ENCODE results near the gene CBY1.

Gene CBY1

DNA sequence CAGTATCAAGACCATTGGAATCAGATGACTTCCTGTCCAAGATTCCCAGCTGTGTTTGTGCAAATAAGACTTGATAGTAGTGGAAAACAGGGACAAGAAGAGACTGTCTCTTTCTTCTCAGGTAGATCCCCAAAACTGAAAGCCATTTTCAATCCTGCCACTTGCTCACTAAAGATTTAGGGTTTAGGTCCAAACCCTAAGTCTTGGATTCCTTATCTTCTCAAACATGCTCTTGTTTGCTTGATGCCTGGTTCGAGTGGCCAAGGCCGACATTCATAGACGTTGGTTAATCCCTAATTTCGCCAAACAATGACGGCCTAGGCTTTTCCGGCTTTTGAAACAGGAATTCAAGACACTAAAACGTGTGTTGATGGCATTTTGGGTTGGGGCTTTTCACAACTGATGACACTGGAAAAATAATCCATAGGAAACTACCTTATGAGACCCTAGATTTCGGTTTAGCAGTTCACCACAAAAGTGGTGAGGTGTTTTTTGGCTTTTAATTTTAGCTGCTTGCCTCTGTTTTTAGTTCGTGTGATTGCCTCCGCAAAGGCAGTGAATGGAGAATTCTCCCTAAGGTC is 48.3 kb downstream of the CBY1 start:
- no peak for DNase-seq

DNA sequence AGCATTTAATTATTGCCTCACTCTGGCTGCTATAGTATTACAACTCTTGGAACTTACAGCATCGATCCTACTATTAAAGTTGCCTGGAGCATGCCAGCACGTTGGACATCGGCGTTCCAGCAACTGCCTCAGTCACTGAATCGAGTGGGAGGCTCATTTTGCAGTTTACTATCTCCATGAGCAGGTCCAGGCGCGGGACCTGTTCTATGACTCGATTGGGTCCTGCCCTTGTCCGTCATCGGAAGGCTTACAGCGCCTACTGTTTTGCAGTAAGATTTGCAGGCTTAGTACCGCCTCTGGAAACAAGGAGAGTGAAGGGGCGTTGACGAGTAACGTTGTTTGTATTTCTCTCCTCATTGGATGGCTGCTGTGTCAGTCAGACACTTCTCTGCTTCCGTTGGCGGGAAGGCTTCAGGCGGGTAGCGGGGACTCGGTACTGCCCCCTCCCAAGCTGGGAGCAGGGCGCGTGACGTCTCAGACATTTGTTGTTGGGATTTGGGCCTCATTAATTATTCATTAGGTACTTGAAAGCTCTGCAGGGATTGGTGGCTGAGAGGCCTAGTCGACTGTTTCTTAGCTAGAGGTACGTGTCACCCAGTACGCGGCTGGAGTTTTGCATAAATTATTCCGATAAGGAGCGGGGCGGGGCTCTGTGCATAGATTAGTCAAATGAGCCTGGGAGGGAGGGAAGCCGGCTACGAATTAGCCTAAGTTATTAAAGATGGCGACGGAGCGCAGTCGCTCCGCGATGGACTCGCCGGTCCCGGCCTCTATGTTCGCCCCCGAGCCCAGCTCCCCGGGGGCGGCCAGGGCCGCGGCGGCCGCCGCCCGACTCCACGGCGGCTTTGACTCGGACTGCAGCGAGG is 49.0 kb downstream of the CBY1 start, which contains the start of gene GTPBP1:
TSS of gene GTPBP1 (plus strand) at position 710 of the 866 bp plus-strand sequence. CDS start at position 722, 12 bp downstream.
- DNase-seq, result peak; percentile 99

DNA sequence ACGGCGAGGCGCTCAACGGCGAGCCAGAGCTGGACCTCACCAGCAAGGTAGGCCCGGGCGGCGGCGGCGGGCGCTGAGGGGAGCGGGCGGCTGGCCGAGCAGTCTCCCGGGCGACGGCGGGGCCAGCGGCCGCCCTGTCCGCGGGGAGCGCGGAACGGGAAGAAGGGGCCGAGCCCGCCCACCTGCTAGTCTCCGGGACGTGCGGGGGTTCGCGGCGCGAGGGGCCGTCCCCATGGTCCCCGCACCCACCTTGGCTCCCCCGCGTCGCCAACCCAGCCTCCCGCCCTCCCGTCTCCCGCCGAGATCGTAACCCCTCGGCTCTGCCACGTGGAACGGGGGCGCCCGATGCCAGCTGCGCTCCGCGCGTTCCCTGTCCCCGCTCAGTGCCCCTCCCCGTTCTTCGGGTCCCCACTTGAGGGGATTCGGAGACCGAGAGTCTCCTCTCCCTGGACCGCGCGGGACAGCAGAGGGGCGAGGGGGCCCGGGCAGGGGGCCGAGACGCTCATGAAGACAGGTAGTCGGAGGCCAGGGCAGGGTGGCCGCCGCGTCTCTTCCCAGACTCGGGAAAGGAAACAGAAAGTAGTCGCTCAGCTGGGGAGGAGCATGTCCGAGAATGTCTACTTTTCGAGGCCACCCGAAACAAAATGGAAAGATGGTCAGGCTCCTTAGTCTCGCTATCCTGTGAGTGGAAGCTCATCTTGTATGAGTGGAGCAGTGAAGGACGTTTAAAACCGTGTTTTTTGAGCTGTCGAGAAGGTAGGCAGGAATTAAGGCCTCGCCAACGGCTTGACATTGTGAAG is 49.9 kb downstream of the CBY1 start:
- no peak for DNase-seq

DNA sequence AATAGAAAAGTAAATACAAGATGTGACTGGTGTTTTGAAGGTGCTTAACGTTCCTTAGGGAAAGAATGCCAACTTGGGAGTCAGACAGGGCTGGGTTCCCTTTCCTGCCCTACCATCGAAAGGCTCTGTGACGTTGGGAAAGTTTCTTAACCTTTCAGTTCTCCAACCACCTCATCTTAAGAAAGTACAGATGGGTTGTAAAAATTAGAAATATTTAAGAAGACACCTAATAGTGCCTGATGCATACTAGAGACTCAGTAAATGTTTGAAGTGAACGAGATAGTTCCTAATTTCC is 50.4 kb downstream of the CBY1 start:
- DNase-seq, result no peak

DNA sequence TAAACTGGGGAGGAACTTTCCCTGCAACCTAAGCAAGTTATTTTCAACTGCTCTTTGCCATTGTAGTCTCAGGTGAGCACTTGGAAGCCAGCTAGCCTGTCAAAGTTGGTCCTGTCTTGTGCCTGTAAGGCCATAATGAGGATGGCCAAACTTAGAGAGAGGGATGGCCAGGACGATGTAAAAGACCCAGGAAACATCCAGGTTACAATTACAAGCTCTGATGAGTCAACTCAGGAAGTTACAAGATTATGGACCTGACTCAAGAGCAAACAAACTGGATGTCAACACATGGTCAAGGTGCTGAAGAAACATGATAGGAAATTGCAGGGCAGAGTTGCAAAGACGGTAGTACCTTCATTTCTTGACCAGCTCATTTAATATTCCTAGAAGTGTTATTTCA is 50.9 kb downstream of the CBY1 start:
- DNase-seq, result no peak

DNA sequence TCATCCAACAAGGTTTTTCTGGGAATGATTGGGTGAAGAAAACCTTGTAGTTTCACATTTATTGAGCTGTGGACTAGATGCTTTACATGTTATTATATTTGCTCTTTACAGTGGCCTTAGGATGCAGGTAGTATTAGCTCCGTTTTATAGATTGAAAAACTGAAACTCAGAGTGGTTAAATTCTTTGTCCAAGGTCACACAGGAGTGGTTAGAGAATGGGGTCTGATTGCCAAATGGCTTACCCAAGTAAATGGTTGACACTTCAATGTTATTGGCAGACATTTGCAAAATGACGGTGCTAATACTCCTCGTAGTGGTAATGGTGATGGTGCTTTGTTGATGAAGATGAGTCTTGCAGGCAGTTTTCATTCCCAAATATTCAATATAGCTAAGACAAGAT is 51.5 kb downstream of the CBY1 start:
- DNase-seq, result no peak

DNA sequence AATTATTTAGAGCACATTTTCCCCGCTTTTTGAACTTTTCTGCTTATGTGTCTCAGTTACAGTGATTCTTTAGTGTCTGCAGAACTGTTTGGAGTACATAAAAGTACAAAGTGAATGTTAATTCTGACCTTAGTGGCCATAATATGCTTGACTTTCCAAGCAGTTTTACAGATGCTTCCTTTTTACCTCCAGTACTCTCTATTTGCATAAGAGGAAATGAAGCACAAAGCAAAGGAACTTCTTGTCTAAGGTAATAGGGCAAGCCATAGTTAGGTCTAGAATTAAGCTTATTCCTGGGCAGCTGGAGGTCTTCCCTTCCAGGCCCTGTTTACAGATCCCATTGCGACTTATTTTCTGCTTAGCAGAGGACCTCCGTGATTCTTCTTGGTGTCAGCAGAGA is 52.9 kb downstream of the CBY1 start:
- DNase-seq, result no peak

DNA sequence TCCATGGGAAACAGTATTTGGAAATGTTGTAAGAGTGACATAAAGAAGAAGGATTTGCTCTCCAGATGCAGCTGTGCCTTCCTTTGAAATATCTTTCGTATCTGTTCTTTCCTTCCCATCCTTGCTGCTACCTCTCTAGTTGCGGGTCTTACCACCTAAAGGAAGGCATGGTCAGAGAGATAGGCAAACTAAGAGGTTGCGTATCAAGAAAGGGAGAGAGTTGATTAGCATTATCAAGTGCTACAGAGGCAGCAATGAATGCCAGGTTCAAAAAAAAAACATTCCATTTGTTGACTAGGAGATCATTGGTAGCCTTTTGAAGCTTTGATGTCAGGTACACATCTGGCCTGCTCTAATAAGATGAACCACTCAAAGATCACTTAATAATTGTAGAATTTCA is 53.9 kb downstream of the CBY1 start:
- DNase-seq, result no peak

DNA sequence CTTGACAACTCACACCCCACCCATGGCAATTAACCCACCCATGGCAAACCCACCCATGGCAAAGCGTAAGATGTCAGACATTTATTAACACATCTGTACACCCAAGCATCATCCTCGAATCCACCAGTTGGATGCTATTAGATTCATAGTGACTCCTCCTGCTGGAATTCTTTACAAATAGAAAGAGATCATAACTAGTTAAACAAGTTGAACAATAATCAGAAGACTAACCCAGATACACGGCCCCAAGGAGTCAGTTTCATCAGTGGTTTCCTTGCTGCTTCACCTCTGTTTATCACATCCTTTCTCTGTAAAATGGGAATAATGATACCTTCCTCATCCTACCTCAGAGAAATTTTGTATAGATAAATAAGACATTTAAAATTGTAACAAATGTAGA is 54.4 kb downstream of the CBY1 start:
- DNase-seq, result no peak

DNA sequence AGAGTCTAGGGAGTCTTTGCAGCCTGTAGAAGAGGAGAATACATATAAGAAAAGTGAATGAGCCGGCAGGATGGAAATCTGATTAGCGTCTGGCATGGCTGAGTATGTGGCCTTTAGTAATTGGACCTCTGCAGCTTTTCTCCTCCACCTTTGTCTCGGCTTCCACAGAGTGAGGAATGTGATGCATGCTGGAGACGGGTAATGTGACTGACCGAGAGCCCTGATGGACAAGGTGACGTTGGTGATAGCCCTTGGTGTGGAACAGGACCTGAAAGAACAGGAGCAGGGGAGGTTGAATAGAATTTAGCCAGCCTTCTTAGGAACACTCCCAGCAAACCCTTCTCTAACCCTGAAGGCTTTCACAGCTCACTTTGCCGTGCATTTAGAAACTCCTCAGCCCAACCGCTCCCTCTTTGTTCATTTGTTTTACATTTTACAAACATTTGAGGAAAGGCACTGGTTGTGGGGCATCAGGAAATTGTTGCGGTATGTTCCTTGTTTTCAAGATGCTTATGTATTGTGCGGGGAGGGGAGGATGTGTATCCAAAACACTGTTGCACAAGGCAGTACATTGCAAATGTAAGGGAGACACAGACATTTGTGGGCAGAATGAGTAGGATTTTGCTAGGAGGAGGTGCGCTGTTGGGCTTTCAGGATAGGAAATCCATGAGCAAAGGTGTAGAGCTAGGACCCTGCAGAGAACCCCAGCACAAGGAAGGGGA is 56.2 kb downstream of the CBY1 start:
- no peak for DNase-seq

DNA sequence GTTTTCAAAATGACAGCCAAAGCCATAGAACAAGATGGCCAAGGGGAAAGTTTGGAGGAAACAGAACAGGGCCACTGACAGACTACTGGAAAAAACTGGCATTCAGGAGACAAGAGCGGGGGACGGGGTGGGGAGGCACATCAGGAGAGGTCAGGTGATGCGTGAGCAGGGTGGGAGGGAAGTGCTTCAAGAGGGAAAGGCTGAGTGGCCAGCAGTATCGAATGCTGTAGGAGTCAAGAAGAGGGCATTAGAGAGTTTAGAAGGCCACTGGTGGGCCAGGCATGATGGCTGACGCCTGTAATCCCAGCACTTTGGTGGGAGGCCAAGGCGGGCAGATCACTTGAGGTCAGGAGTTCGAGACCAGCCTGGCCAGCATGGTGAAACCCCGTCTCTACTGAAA is 57.5 kb downstream of the CBY1 start:
- no peak for DNase-seq

DNA sequence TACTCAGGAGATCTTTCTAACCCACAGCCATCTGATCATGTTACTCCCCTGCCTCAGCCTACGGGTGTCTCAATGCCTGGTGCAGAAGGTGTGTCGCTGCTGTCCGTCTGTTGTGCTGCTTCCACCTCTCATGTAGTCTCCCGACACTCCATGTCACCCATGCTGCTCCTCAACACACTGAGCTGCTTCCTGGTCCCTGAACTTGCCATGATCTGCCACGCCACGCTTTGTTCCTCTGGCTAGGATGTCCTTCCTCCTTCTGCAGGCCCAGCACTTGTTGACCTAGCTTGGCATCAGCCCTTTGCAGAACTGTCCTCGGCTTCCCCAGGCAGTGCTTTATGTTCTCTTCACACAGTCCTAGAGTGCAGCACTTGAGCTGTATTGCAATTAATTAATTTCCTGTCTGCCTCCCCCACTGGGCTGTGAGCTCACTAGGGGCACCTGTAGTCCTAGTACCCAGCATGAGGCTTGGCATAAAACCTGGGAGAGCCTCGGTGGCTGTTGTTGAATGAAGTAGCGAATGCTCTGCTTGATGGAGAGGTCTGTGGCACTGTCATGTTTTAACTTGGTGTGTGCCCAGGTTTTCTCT is 58.8 kb downstream of the CBY1 start:
- peak; percentile 80 for DNase-seq

DNA sequence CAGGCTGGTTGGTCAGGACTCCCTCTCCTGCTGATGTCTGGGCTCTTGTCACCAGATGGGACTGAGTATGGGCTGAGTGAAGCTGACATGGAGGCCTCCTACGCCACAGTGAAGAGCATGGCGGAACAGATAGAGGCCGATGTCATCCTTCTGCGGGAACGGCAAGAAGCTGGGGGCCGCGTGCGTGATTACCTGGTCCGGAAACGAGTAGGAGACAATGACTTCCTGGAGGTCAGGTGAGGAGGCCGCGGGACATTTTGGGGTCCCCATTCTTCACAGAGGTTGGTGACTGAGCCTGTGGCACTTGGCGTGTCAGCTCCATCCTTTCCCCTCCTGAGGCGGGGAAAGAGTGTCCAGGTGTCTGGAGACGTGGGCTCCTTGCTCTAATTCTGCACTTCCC is 59.4 kb downstream of the CBY1 start:
- no peak for DNase-seq

DNA sequence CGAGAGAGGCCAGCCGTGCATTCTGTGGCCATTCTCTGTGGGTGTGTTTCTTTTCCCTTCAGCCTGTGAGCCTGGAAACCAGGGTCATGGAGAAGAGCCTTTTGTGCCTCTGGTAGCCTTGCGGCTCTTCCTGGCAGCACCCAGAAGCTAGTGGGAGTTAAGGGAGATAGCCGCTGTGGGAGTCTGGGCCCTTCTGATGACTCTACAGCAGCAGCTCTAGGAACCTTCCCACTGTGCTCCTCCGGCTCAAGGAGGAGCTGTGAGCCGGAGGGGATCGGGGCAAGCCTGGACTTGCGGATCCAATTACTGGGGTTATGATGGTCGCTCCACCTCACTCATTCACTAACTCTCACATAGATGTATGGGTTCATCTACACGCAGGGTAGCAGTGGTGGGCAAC is 59.8 kb downstream of the CBY1 start:
- no peak for DNase-seq

DNA sequence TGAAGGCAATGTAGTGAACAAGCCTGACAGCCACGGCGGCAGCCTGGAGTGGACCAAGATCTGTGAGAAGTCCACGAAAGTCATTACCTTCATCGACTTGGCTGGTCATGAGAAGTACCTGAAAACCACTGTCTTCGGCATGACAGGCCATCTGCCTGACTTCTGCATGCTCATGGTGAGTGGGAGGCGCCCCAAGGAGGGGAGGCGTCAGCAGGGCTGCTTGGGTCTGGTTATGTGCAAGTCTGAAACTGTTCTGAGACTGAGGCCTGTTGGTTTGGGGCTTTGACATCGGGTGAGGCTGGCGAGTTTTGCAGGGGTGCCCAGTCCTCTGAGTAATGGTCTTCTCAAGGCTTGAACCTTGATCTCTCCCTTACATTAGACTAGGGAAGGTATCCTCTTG is 60.4 kb downstream of the CBY1 start:
- DNase-seq, result no peak

DNA sequence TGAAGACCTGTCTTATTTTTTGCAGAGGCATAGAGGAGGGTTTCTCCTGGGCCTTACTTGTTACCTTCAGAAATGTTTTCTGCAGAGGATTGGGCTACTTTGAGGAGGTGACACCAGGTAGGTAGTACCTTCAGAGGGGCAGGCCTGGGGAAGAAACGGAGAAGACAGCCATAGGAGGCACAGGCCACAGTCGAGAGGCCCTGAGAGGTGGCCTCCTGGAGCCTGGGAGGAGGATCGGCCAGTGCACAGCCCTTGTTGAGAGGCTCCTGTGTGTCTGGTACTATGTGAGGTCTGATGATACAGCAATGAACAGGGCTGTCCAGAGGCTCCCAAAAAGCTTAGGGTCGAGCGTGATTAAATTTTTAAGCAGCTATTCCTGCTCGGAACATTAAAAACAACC is 60.8 kb downstream of the CBY1 start:
- DNase-seq, result no peak

DNA sequence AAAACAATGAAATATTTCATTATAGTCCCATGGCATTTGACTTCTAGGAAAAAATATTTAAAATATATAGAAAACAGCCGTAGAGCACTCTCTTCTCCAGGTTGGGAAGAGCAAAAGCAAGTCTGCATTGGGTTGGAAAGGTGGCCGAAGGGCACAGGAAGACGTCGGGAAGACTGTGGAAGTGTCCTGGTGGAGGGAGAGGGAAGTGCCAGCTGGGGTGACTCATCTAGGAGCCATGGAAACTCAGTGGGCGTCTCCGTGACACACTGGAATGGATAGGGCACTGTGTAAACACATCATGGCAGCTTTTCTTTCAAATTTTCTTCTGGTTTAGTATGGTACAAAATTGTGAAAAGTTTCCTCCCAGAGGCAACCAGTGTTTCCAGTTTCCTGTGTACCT is 62.0 kb downstream of the CBY1 start:
- DNase-seq, result no peak

DNA sequence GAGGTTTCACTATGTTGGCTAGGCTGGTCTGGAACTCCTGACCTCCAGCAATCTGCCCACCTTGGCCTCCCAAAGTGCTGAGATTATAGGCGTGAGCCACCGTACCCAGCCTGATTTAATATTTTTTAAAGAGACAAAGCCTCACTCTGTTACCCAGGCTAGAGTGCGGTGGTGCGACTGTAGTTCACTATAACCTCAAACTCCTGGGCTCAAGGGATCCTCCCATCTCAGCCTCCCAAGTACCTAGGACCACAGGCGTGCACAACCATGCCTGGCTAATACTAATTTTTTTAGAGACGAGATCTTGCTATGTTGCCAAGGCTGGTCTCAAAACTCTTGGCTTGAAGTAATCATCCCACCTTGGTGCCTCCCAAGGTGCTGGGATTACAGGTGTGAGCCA is 62.8 kb downstream of the CBY1 start:
- no peak for DNase-seq

DNA sequence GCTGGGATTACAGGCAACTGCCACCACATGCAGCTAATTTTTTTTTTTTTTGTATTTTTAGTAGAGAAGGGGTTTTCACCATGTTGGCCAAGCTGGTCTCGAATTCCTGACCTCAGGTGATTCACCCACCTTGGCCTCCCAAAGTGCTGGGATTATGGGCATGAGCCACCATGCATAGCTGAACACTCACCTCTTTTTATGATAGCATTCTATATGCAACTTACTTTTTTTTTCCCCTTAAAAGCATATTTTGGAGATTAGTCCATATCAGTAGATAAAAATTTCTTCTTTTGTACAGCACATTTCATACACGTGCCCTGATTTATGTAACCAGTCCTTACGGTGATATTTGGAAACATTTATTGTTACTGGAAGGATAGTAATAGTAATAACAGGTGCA is 63.9 kb downstream of the CBY1 start:
- no peak for DNase-seq

DNA sequence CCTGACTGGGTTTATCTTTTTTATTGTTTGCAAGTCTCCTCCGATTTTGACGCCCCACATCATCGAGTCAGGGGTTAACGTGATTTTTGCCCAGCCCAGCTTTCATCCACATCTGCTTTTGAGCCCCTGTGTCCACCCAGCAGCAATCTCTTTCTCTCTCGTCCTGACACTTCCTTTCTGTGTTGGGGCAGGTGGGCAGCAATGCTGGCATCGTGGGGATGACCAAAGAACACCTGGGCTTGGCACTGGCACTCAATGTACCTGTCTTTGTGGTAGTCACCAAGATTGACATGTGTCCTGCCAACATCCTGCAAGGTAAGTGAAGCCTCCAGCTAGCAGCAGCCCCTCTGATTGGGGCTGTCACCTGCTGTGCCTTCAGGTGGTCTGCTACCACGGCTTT is 65.1 kb downstream of the CBY1 start:
- no peak for DNase-seq
